HG03045 (cell line): Measurements from ENCODE around the gene SPATA22.
"Not testable (repeated sequence)": the region's sequence is repeated elsewhere in the genome, so short reads cannot be mapped to it uniquely, and the experiment has no call there.

Source experiments
- ATAC-seq: cut with Tn5 transposase; IDR thresholded peaks from one replicate; pipeline ENCODE4 v1.9.1; 2021; ENCODE audit warnings: mild to moderate bottlenecking, moderate library complexity; ENCODE audit not compliant: unreplicated experiment

The SPATA22 gene

GRCh38 chr17:3474212-3474611 is 2.6 kb upstream of the SPATA22 start:
- no peak for ATAC-seq

GRCh38 chr17:3472137-3472536 is 518 bp upstream of the SPATA22 start:
- no peak for ATAC-seq

- ATAC-seq = no peak
Measured at GRCh38 chr17:3469529-3469928, 2.1 kb downstream of the SPATA22 start.

GRCh38 chr17:3466355-3466754 is 5.3 kb downstream of the SPATA22 start:
- not testable (repeated sequence) for ATAC-seq

- no peak for ATAC-seq
Measured at GRCh38 chr17:3448059-3448665, 23.5 kb downstream of the SPATA22 start.

- no peak for ATAC-seq
Measured at GRCh38 chr17:3447625-3448024, 24.0 kb downstream of the SPATA22 start.

- no peak for ATAC-seq
Measured at GRCh38 chr17:3440451-3440850, 31.2 kb downstream of the SPATA22 start.

GRCh38 chr17:3438368-3438767 is 33.3 kb downstream of the SPATA22 start:
- no peak for ATAC-seq

GRCh38 chr17:3433741-3434140 is 37.9 kb downstream of the SPATA22 start, which contains the start of gene OR1E2:
TSS of gene OR1E2 (minus strand) at chr17:3433841. CDS start at chr17:3433841, 0 bp downstream.
- no peak for ATAC-seq

GRCh38 chr17:3433215-3433614 is 38.4 kb downstream of the SPATA22 start:
- ATAC-seq = not testable (repeated sequence)

- no peak for ATAC-seq
Measured at GRCh38 chr17:3418222-3418621, 53.4 kb downstream of the SPATA22 start.

GRCh38 chr17:3415610-3416009 is 56.0 kb downstream of the SPATA22 start:
- ATAC-seq = no peak

GRCh38 chr17:3412216-3412615 is 59.4 kb downstream of the SPATA22 start:
- ATAC-seq = not testable (repeated sequence)

- ATAC-seq = no peak
Measured at GRCh38 chr17:3411070-3411469, 60.5 kb downstream of the SPATA22 start, which contains the start of gene OR3A3. TSS of gene OR3A3 (plus strand) at chr17:3411370.

GRCh38 chr17:3403856-3404255 is 67.8 kb downstream of the SPATA22 start:
- ATAC-seq = not testable (repeated sequence)

- ATAC-seq = no peak
Measured at GRCh38 chr17:3401786-3402185, 69.8 kb downstream of the SPATA22 start.

GRCh38 chr17:3400055-3400454 is 71.6 kb downstream of the SPATA22 start:
- ATAC-seq = no peak

- ATAC-seq = no peak
Measured at GRCh38 chr17:3398310-3398709, 73.3 kb downstream of the SPATA22 start, which contains the start of gene OR1E1. TSS of gene OR1E1 (minus strand) at chr17:3398410. CDS start at chr17:3398410, 0 bp downstream.

GRCh38 chr17:3397801-3398200 is 73.8 kb downstream of the SPATA22 start:
- ATAC-seq = not testable (repeated sequence)
